ENCODE measurements around the gene NUTM2F. TPM values are rescaled to one million over a fixed set of nuclear protein-coding genes. Genes with fewer than 3 reads are reported as not detected.

NUTM2F gene
- total and polyA plus RNA-seq, 2 donors (not counting 1 experiment from before 2014, with no cell fraction given): not detected

- no peak overlapping the region for H3K9ac ChIP-seq (ENCODE audit: insufficient read depth, low read length)
- H3K79me2 ChIP-seq (ENCODE audit: control insufficient read depth, insufficient read depth, low read length): no peaks in the 10 kb centered on the region
- no peaks in the 10 kb centered on the region for H3K36me3 ChIP-seq (ENCODE audit: control insufficient read depth, insufficient read depth, low read length)
- H2AFZ ChIP-seq (ENCODE audit: low read length): no peak overlapping the region
- H3K4me3 ChIP-seq (replicated peaks in 1 of 4; ENCODE audit: control extremely low read depth in 1 of 4, insufficient read depth in 1 of 4, low read depth in 3 of 4, low read length in 4 of 4): no peak overlapping the region
- no peak for DNase-seq (ENCODE audit: low read depth in 2 of 2)
- H3K4me2 ChIP-seq (ENCODE audit: extremely low read depth, insufficient read depth, low read length): no peak overlapping the region
- H3K4me1 ChIP-seq (ENCODE audit: control insufficient read depth, extremely low read depth, insufficient read depth, low read length): no peaks in the 10 kb centered on the region
- TF ChIP-seq EZH2 (IDR thresholded peaks at IDR 0.05; ENCODE audit: low read length, missing control alignments) (no peak), CTCF (conservative IDR thresholded peaks at IDR 0.05 in 1 of 2, IDR thresholded peaks at IDR 0.05 in 1 of 2; ENCODE audit: low read depth in 1 of 2, low read length in 2 of 2) (no peak)
- no peaks in the 10 kb centered on the region for H4K20me1 ChIP-seq (ENCODE audit: control insufficient read depth, extremely low read depth, insufficient read depth, low read length)
- no peak overlapping the region for H3K27ac ChIP-seq (ENCODE audit: insufficient read depth, low read length)
- no peaks in the 10 kb centered on the region for H3K9me3 ChIP-seq (ENCODE audit: control insufficient read depth, insufficient read depth, low read depth, low read length)
- H3K27me3 ChIP-seq (ENCODE audit: control insufficient read depth, insufficient read depth, low read length): no peaks in the 10 kb centered on the region
Observed at GRCh38 chr9:94270009-94270408, 58.4 kb downstream of the NUTM2F start.

GRCh38 chr9:94269264-94269663 lies 59.2 kb downstream of the NUTM2F start:
- Histone ChIP-seq H3K9me3 (ENCODE audit: control insufficient read depth, insufficient read depth, low read depth, low read length) (no peaks in the 10 kb centered on the region), H3K9ac (ENCODE audit: insufficient read depth, low read length) (no peak overlapping the region), H3K4me1 (ENCODE audit: control insufficient read depth, extremely low read depth, insufficient read depth, low read length) (no peaks in the 10 kb centered on the region), H3K4me3 (replicated peaks in 1 of 4; ENCODE audit: control extremely low read depth in 1 of 4, insufficient read depth in 1 of 4, low read depth in 3 of 4, low read length in 4 of 4) (no peak overlapping the region), H3K4me2 (ENCODE audit: extremely low read depth, insufficient read depth, low read length) (no peak overlapping the region), H2AFZ (ENCODE audit: low read length) (no peak overlapping the region), H3K27ac (ENCODE audit: insufficient read depth, low read length) (no peak overlapping the region), H3K79me2 (ENCODE audit: control insufficient read depth, insufficient read depth, low read length) (no peaks in the 10 kb centered on the region), H3K36me3 (ENCODE audit: control insufficient read depth, insufficient read depth, low read length) (no peaks in the 10 kb centered on the region), H4K20me1 (ENCODE audit: control insufficient read depth, extremely low read depth, insufficient read depth, low read length) (no peaks in the 10 kb centered on the region), H3K27me3 (ENCODE audit: control insufficient read depth, insufficient read depth, low read length) (no peaks in the 10 kb centered on the region)
- no peak for DNase-seq (ENCODE audit: low read depth in 2 of 2)
- no peak for TF ChIP-seq CTCF (conservative IDR thresholded peaks at IDR 0.05 in 1 of 2, IDR thresholded peaks at IDR 0.05 in 1 of 2; ENCODE audit: low read depth in 1 of 2, low read length in 2 of 2)
- TF ChIP-seq EZH2 (IDR thresholded peaks at IDR 0.05; ENCODE audit: low read length, missing control alignments): no peak

Other genes starting within 250 kb of the NUTM2F start
- gene PTPDC1, start 244.2 kb downstream of the NUTM2F start, total RNA-seq: 5.9 and 7.6 TPM in 2 replicates
- 3.8 and 4.4 TPM in 2 replicates for gene PTPDC1, start 244.2 kb downstream of the NUTM2F start, polyA plus RNA-seq
- gene ZNF169, start 69.3 kb downstream of the NUTM2F start, total RNA-seq: 3.5 and 3.6 TPM in 2 replicates
- gene ZNF169, start 69.3 kb downstream of the NUTM2F start, polyA plus RNA-seq: 1.5 and 1.8 TPM in 2 replicates
- under 0.01 TPM in 2 replicates for gene PCAT7, start 226.4 kb upstream of the NUTM2F start, total RNA-seq
- gene PCAT7, start 226.4 kb upstream of the NUTM2F start, polyA plus RNA-seq: 0.01 TPM in 2 replicates

Data from fibroblast of lung (primary cell).